Measurements from ENCODE around the gene CDC42. TPM values are rescaled to one million over a fixed set of nuclear protein-coding genes. Genes with fewer than 3 reads are reported as not detected.

CDC42 gene
- total and polyA plus RNA-seq, 9 donors = 194 to 291 (median 235) TPM

DNA sequence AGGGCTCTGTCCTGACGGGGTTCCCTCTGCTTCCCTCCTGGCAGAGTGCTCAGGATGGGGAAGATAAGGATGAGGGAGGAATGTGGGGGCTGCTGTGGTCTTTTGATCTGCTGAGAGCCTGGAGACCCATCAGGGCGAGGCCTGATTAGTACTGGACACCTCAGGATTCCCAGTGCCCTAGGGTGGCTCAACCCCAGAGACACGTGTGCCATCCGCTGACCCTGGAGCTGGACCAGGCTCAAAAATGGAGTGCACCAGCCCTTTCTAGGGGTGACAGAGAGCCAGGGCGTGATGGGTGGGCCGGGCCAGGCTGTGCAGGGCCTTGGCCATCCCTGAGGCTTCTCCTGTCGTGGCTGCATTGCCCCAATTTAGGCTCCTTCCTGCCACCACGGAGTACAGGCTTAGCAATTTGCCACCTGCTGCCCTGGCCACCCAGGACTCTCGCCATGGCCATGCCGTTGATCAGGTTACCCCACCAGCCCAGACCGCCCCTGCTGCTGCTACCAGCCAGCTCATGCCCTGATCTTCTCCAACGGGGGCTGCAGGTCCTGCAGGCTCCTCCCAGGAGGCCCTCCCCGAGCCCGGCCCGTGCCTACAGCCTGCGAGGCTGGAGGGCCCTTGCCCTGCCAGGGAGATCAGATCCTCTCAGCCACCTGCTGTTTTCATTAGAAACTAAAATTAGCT lies 80.9 kb downstream of the CDC42 start:
- H3K36me3 ChIP-seq (ENCODE audit: control insufficient read depth, insufficient read depth, low read length) = peaks cover 6% of the 10 kb centered on the region
- no peak overlapping the region for H3K4me3 ChIP-seq (ENCODE audit: low read length)
- peaks cover 29% of the 10 kb centered on the region for H3K27me3 ChIP-seq (ENCODE audit: control insufficient read depth, insufficient read depth, low read length)
- H3K9me3 ChIP-seq (replicated peaks; ENCODE audit: control insufficient read depth, low read depth, low read length) = no peaks in the 10 kb centered on the region
- peaks cover 55% of the 10 kb centered on the region for H3K4me1 ChIP-seq (ENCODE audit: control insufficient read depth, insufficient read depth, low read length)
- WGBS (ENCODE audit: insufficient coverage) = 43% methylated on average over 15 of the region's 16 CpGs
- DNase-seq = peak; percentile 68
- H3K27ac ChIP-seq (ENCODE audit: low read length) = peak overlapping the region; percentile 72

DNA sequence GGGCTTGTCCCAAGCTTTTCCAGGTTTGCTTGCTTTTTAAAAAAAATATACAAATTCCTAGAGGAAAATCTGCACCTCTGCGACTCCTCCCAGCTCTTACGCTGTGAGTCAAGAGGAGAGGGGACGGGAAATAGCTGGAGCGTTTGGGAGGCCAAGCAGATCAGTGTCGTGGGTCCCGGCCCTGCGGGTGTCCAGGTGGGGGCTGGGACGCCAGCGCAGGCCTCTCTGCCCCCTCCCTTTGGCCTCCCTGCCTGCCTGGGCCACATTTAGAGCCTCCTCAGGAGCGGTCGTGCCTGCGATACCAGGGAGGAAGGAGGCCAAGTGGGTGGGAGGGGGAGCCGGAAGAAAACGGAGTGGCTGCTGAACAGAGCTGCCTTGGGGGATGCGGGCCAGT lies 81.4 kb downstream of the CDC42 start:
- Histone ChIP-seq H3K27me3 (ENCODE audit: control insufficient read depth, insufficient read depth, low read length) (peaks cover 34% of the 10 kb centered on the region), H3K4me3 (ENCODE audit: low read length) (no peak overlapping the region), H3K27ac (ENCODE audit: low read length) (peak overlapping the region; percentile 72), H3K36me3 (ENCODE audit: control insufficient read depth, insufficient read depth, low read length) (peaks cover 6% of the 10 kb centered on the region), H3K9me3 (replicated peaks; ENCODE audit: control insufficient read depth, low read depth, low read length) (no peaks in the 10 kb centered on the region), H3K4me1 (ENCODE audit: control insufficient read depth, insufficient read depth, low read length) (peaks cover 59% of the 10 kb centered on the region)
- WGBS (ENCODE audit: insufficient coverage) = 6% methylated on average over 9 of the region's 15 CpGs
- DNase-seq = peak; percentile 39

DNA sequence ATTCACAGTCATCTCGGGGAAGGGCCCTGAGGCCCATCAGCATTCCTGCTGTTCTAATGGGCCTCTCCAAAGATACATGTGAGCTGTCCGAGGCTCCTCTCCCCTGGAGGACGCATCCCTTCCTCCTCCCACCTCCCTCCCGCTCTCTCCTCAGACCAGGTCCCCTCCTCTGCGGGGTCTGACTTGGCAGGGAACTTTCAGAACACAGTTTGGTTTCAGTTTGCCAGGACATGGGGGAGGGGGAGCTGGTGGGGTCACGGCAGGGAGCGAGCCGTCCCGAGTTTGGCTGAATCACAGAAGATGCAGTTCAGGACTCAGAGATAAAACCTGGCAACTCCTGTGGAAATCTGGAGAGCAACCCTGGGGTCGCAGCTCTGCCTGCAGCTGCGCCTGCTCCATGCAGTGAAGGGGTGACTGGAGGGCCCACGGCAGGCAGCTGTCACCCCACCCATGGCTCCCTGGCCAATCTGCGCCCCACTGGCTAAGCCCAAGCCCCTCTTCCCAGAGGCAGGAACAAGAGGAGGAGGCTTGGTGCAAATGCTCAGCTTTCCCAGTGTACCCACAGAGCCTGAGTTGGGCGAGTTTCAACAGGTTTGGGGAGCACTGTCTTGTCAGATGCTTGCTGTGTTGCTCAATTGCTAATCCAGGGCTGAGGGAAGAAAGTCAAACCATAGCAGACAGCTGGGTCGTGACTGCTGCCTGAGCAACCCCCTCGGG lies 84.7 kb downstream of the CDC42 start:
- peak; percentile 57 for DNase-seq
- Histone ChIP-seq H3K9me3 (replicated peaks; ENCODE audit: control insufficient read depth, low read depth, low read length) (no peaks in the 10 kb centered on the region), H3K27me3 (ENCODE audit: control insufficient read depth, insufficient read depth, low read length) (peaks cover 66% of the 10 kb centered on the region), H3K36me3 (ENCODE audit: control insufficient read depth, insufficient read depth, low read length) (no peaks in the 10 kb centered on the region), H3K27ac (ENCODE audit: low read length) (no peak overlapping the region), H3K4me1 (ENCODE audit: control insufficient read depth, insufficient read depth, low read length) (peaks cover 70% of the 10 kb centered on the region), H3K4me3 (ENCODE audit: low read length) (no peak overlapping the region)
- WGBS (ENCODE audit: insufficient coverage) = 20% methylated on average over 12 of the region's 16 CpGs

DNA sequence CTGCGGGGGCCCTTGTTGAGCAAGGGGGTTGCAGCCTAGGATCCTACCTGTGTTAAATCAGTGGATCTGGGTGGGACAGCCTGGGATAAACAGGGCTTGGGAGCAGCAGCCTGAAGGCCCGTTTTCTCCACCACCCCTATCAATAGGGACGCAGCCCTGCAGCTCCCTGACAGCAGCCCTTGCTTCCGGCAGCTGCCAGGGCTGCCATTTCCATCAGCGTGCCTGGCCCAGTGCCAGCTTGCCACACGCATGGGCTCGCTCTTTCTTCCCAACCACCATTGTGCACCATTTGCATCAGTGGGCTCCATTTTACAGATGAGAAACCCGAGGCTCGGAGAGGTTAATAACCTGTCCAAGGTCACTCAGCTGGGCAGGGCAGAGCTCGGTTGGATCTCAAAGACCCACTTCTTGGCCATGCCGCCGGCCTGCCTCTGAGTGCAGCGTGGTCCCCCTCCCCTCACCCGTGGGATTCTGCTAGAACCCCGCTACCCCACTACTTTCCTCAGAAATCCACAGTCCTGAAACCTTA lies 86.6 kb downstream of the CDC42 start:
- Histone ChIP-seq H3K36me3 (ENCODE audit: control insufficient read depth, insufficient read depth, low read length) (no peaks in the 10 kb centered on the region), H3K9me3 (replicated peaks; ENCODE audit: control insufficient read depth, low read depth, low read length) (no peaks in the 10 kb centered on the region), H3K4me1 (ENCODE audit: control insufficient read depth, insufficient read depth, low read length) (peaks cover 56% of the 10 kb centered on the region), H3K27ac (ENCODE audit: low read length) (no peak overlapping the region), H3K27me3 (ENCODE audit: control insufficient read depth, insufficient read depth, low read length) (peaks cover 75% of the 10 kb centered on the region), H3K4me3 (ENCODE audit: low read length) (no peak overlapping the region)
- WGBS (ENCODE audit: insufficient coverage) = 75% methylated on average over 15 of the region's 15 CpGs
- no peak for DNase-seq

DNA sequence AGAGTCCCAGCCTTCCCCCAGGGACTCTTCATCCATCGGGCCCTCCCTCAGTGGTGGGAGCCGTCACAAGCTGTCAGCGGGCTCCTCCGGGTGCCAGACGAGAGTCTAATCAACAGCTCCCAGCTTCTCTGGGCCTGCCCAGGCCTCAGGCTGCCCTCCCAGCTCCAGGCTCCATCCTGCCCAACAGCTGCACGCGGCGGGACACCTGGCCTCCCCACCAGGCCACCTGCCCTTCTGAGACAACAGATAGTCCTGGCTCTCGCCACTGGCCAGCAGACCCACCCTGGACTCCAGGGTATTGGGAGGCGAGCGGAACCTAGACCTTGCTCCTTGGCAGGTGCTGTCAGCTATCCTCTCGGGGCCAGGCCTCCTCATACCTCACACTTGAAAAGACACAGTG lies 87.3 kb downstream of the CDC42 start:
- Histone ChIP-seq H3K27ac (ENCODE audit: low read length) (no peak overlapping the region), H3K9me3 (replicated peaks; ENCODE audit: control insufficient read depth, low read depth, low read length) (no peaks in the 10 kb centered on the region), H3K27me3 (ENCODE audit: control insufficient read depth, insufficient read depth, low read length) (peaks cover 77% of the 10 kb centered on the region), H3K4me3 (ENCODE audit: low read length) (no peak overlapping the region), H3K4me1 (ENCODE audit: control insufficient read depth, insufficient read depth, low read length) (peaks cover 49% of the 10 kb centered on the region), H3K36me3 (ENCODE audit: control insufficient read depth, insufficient read depth, low read length) (no peaks in the 10 kb centered on the region)
- no peak for DNase-seq
- WGBS (ENCODE audit: insufficient coverage) = 75% methylated on average over 12 of the region's 12 CpGs

Other genes with a start within 250 kb of the CDC42 start
- 1.5 TPM for gene LDLRAD2, start 240.4 kb upstream of the CDC42 start, total RNA-seq
- 1 to 10 TPM; 4.7 to 9.1 (median 6.8) TPM for gene LDLRAD2, start 240.4 kb upstream of the CDC42 start, polyA plus RNA-seq (ENCODE audit: insufficient read depth in 1 of 8, insufficient read length in 8 of 8, low replicate concordance in 1 of 8)
- 149 TPM for gene HSPG2, start 115.4 kb upstream of the CDC42 start, total RNA-seq
- 100 to 1,000 TPM; 245 to 460 (median 360) TPM for gene HSPG2, start 115.4 kb upstream of the CDC42 start, polyA plus RNA-seq (ENCODE audit: insufficient read depth in 1 of 8, insufficient read length in 8 of 8, low replicate concordance in 1 of 8)
- not detected for gene CELA3B, start 75.7 kb upstream of the CDC42 start, total RNA-seq
- gene CELA3B, start 75.7 kb upstream of the CDC42 start, polyA plus RNA-seq (ENCODE audit: insufficient read depth in 1 of 8, insufficient read length in 8 of 8, low replicate concordance in 1 of 8) = under 1 TPM in 5 of 8 donors, not detected in 3; 0.17 to 0.45 (median 0.31) TPM
- gene CELA3A, start 51.1 kb upstream of the CDC42 start, total RNA-seq = not detected
- gene CELA3A, start 51.1 kb upstream of the CDC42 start, polyA plus RNA-seq (ENCODE audit: insufficient read depth in 1 of 8, insufficient read length in 8 of 8, low replicate concordance in 1 of 8) = 1 to 10 TPM in 1 of 8 donors, under 1 TPM in 3, not detected in 4; 0.21 to 1.2 (median 0.79) TPM
- 3.7 TPM for gene WNT4, start 90.4 kb downstream of the CDC42 start, total RNA-seq
- gene WNT4, start 90.4 kb downstream of the CDC42 start, polyA plus RNA-seq (ENCODE audit: insufficient read depth in 1 of 8, insufficient read length in 8 of 8, low replicate concordance in 1 of 8) = 1 to 10 TPM; 1.4 to 5.0 (median 3.5) TPM

All from muscle of leg (tissue), 11 donors.